Osteocyte (in vitro differentiated cells): Measurements from ENCODE around the gene SLC48A1. TPM values are rescaled to one million over a fixed set of nuclear protein-coding genes. Genes with fewer than 3 reads are reported as not detected.

Source experiments
- DNase-seq: peaks from one replicate; pipeline ENCODE4 v3.0.0; 2021; ENCODE audit warnings: mixed read lengths; ENCODE audit not compliant: unreplicated experiment; ENCODE audit errors: extremely low spot score
- H3K27ac Mint-ChIP-seq: one replicate; pipeline ENCODE4 v1.8.0; 2021; ENCODE audit warnings: mild to moderate bottlenecking, mixed read lengths; ENCODE audit not compliant: unreplicated experiment
- H3K27me3 Mint-ChIP-seq: one replicate; pipeline ENCODE4 v1.8.0; 2021; ENCODE audit warnings: mixed read lengths; ENCODE audit not compliant: unreplicated experiment
- H3K36me3 Mint-ChIP-seq: one replicate; pipeline ENCODE4 v1.8.0; 2021; ENCODE audit warnings: mixed read lengths; ENCODE audit not compliant: unreplicated experiment
- H3K4me1 Mint-ChIP-seq: one replicate; pipeline ENCODE4 v1.8.0; 2021; ENCODE audit warnings: mixed read lengths; ENCODE audit not compliant: unreplicated experiment
- H3K4me3 Mint-ChIP-seq: one replicate; pipeline ENCODE4 v1.8.0; 2021; ENCODE audit warnings: mild to moderate bottlenecking, moderate library complexity, mixed read lengths; ENCODE audit not compliant: unreplicated experiment
- H3K9me3 Mint-ChIP-seq: one replicate; pipeline ENCODE4 v1.8.0; 2021; ENCODE audit warnings: mixed read lengths; ENCODE audit not compliant: unreplicated experiment
- total RNA-seq: library from RNA; stranded (reverse); gene quantifications from 2 replicates; pipeline ENCODE4 v1.2.1, GENCODE V29; 2021
- TF ChIP-seq, protein P1 (sequence below): fragments of 200-600 bp; sonication (generic); IDR thresholded peaks from 2 replicates; pipeline ENCODE4 v1.5.0; 2021; ENCODE audit warnings: antibody characterized with exemption, mild to moderate bottlenecking, moderate library complexity

Gene SLC48A1
- total RNA-seq, 1 donor from 2014 or later = 21.2 TPM

DNA sequence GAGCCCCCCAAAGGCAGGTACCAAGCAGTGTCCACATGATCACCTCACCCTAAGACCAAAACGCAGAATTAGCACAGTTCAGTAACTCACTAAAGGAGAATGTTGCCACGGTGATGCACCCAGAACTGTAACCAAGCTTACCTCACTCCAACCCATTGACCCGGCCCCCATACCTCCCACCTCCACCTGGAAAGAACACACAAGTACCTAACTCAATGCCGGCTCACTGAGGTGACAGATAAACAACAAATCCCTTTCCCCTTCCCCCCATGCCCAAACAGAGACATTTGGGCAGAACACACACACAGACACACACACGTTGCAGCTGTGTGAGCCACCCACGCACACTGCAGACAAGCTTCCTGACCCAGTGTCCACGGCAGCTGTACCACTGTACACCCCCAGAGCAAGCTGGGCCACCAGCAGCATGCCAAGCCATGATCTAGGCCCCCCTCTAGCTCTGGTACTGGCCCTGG, 15.6 kb upstream of the SLC48A1 start:
- TF ChIP-seq, protein P1, sequence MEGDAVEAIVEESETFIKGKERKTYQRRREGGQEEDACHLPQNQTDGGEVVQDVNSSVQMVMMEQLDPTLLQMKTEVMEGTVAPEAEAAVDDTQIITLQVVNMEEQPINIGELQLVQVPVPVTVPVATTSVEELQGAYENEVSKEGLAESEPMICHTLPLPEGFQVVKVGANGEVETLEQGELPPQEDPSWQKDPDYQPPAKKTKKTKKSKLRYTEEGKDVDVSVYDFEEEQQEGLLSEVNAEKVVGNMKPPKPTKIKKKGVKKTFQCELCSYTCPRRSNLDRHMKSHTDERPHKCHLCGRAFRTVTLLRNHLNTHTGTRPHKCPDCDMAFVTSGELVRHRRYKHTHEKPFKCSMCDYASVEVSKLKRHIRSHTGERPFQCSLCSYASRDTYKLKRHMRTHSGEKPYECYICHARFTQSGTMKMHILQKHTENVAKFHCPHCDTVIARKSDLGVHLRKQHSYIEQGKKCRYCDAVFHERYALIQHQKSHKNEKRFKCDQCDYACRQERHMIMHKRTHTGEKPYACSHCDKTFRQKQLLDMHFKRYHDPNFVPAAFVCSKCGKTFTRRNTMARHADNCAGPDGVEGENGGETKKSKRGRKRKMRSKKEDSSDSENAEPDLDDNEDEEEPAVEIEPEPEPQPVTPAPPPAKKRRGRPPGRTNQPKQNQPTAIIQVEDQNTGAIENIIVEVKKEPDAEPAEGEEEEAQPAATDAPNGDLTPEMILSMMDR = no peak
- no peaks in the 10 kb centered on the region for H3K36me3 Mint-ChIP-seq
- H3K4me3 Mint-ChIP-seq = no peak overlapping the region
- DNase-seq = no peak
- H3K4me1 Mint-ChIP-seq = peaks cover 29% of the 10 kb centered on the region
- no peaks in the 10 kb centered on the region for H3K9me3 Mint-ChIP-seq
- no peaks in the 10 kb centered on the region for H3K27me3 Mint-ChIP-seq
- no peak overlapping the region for H3K27ac Mint-ChIP-seq

DNA sequence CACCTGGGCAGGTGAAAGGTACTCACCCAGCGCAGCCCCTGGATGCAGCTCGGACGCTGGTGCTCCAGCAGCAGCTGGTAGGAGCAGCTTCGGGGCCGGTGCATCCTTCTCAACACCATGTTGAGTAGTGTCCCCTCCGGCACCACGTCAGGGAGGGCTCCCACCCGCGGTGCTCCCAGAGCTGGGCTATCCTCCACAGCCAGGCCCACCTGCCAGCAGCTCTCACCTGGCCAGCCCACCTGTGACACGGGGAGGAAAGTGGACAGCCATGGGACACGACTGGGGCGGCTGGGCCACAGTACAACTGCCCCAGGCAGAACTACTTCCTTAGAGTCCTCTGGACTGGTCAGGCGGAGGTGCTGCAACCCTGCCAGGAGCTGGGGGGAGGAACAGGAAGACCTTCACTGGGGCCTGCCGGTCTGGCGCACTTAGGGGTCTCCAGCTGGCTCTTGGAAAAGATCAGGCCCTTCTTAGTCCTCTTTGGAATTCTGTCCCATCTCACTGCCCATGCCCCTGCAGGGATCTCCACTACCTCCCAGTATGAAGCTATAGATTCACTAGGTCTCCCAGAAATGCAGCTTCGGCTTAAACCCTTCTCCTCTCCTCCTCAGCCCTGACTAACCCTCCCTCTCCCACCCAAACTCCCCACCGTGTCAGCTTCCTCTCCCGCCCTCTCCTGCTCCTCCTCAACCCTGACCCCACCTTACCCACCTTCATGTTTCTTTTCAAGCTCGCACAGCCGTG, 15.0 kb upstream of the SLC48A1 start:
- Mint-ChIP-seq H3K4me1 (peaks cover 25% of the 10 kb centered on the region), H3K4me3 (peak overlapping the region; percentile 60), H3K36me3 (no peaks in the 10 kb centered on the region), H3K9me3 (no peaks in the 10 kb centered on the region), H3K27me3 (no peaks in the 10 kb centered on the region), H3K27ac (no peak overlapping the region)
- TF ChIP-seq, protein P1 = no peak
- DNase-seq = no peak

DNA sequence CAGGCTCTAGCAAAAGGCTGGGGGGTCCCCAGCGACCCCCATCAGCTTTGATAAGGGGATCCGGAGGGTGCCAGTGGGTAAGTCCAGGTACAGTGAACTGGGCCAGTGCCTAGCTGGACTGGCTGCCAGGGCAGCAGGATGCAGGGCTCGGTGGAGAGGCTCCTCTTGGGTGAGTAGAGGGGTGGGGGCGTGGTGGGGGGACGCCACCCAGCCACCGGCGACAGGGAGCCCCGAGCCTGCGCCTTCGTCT, 14.5 kb upstream of the SLC48A1 start:
- Mint-ChIP-seq H3K36me3 (no peaks in the 10 kb centered on the region), H3K27me3 (no peaks in the 10 kb centered on the region), H3K27ac (no peak overlapping the region), H3K4me3 (peak overlapping the region; percentile 60), H3K9me3 (no peaks in the 10 kb centered on the region), H3K4me1 (peaks cover 24% of the 10 kb centered on the region)
- TF ChIP-seq, protein P1 = no peak
- no peak for DNase-seq

DNA sequence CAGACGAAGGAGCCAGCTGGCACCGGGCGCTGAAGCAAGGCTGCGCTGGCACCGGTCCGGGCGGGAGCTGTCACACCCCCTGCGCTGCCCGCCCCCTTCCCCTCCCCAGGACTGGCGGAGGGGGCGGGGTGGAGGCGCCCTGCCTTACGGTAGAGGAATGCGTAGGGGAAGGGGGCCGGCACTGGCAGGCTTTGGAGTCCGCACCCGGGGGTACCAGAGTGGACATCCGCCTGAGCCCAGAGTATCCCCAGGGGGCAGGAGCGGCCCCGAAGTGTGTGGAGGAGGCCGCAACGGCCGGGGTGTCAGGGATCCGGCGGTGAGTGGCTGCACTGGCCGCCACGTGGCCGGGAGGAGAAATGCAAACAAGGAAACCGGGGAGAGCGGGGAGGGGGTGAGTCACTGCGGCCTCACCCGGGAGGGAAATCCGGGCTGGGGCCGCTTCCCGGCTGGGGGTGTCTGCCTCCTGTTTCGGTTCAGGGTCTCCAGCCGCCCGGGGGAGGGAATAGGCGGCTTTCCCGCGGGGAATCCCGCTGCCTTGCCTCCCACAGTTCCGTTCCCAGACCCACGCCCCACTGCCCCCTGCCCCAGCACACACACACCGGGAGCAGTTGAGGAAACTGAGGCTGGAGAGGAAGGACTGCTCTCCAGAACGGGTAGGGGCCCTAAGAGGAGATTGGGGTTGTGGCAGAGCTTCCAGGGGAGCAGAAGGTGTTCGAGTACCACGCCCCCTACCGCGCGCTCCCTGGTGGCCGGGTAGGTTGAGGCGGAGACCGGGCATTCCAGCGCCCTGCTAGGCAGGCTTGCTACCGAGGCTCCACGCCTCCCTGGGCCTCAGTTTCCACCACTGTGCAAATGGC, 14.0 kb upstream of the SLC48A1 start, which contains the start of gene RAPGEF3:
TSS of gene RAPGEF3 (minus strand) at position 47 of the 857 bp plus-strand sequence. CDS start 324 bp downstream, outside the sequence.
- peak within 1 kb of the TSS; percentile 27 for H3K27ac Mint-ChIP-seq
- no peaks in the 10 kb centered on the region for H3K9me3 Mint-ChIP-seq
- DNase-seq = peak; percentile 92
- TF ChIP-seq, protein P1 = peak; percentile 58
- peaks cover 21% of the 10 kb centered on the region for H3K4me1 Mint-ChIP-seq
- peak within 1 kb of the TSS; percentile 70 for H3K4me3 Mint-ChIP-seq
- H3K36me3 Mint-ChIP-seq = no peaks in the 10 kb centered on the region
- no peaks in the 10 kb centered on the region for H3K27me3 Mint-ChIP-seq
